ENCODE measurements around the gene YBEY. TPM values are rescaled to one million over a fixed set of nuclear protein-coding genes. Genes with fewer than 3 reads are reported as not detected.

The YBEY gene
- total and polyA plus RNA-seq, 2 donors (not counting 3 experiments of a cell fraction or from before 2014, with no cell fraction given), result 6.1 to 15.3 TPM

DNA sequence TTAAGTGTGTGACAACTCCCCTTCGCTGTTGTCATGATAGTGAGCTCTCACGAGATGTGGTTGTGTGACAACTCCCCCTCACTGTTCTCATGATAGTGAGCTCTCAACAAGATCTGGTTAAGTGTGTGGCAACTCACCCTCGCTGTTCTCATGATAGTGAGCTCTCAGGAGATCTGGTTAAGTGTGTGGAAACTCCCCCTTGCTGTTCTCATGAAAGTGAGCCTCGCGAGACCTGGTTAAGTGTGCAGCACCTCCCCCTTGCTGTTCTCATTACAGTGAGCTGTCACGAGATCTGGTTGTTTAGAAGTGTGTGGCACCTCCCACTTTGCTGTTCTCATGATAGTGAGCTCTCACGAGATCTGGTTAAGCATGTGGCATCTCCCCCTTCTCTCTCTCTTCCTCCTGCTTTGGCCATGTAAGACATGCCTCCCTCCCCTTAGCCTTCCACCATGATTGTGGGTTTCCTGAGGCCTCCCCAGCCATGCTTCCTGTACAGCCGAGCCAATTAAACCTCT is 32.5 kb upstream of the YBEY start:
- Histone ChIP-seq H3K9me3 (replicated peaks; ENCODE audit: control insufficient read depth, insufficient read depth, low read length) (no peaks in the 10 kb centered on the region), H3K36me3 (ENCODE audit: control insufficient read depth in 2 of 2, extremely low read depth in 1 of 2, insufficient read depth in 2 of 2, low read length in 2 of 2) (peaks cover 25 to 51% of the 10 kb centered on the region in 2 experiments), H3K9ac (replicated peaks; ENCODE audit: extremely low read depth, insufficient read depth, low read length) (no peak overlapping the region), H3K4me3 (replicated peaks in 1 of 3; ENCODE audit: insufficient read depth in 1 of 3, low read depth in 1 of 3, low read length in 3 of 3) (no peak overlapping the region), H4K20me1 (replicated peaks; ENCODE audit: control insufficient read depth, extremely low read depth, insufficient read depth, low read length) (no peaks in the 10 kb centered on the region), H2AFZ (ENCODE audit: low read depth, low read length) (no peak overlapping the region), H3K4me1 (ENCODE audit: control insufficient read depth, extremely low read depth, insufficient read depth, low read length) (no peaks in the 10 kb centered on the region), H3K9me1 (replicated peaks; ENCODE audit: control insufficient read depth, extremely low read depth, insufficient read depth, low read length) (no peaks in the 10 kb centered on the region), H3K79me2 (ENCODE audit: control insufficient read depth, insufficient read depth, low read length) (no peaks in the 10 kb centered on the region), H3K27ac (ENCODE audit: insufficient read depth, low read depth, low read length) (no peak overlapping the region), H3K27me3 (ENCODE audit: control insufficient read depth in 2 of 2, insufficient read depth in 2 of 2, low read length in 2 of 2) (no peaks in the 10 kb centered on the region), H3K4me2 (ENCODE audit: insufficient read depth, low read length) (no peak overlapping the region)
- no peak for TF ChIP-seq POLR2AphosphoS5 (IDR thresholded peaks at IDR 0.05; ENCODE audit: insufficient read depth, low read depth, low read length)
- no peak for TF ChIP-seq FOS (IDR thresholded peaks at IDR 0.05; ENCODE audit: borderline replicate concordance, insufficient read depth, low read length)
- no peak for TF ChIP-seq POLR2A (IDR thresholded peaks at IDR 0.05; ENCODE audit: low read depth, low read length)
- no peak for TF ChIP-seq MYC (IDR thresholded peaks at IDR 0.05; ENCODE audit: low read depth, low read length)
- no peak for TF ChIP-seq JUN (IDR thresholded peaks at IDR 0.05; ENCODE audit: borderline replicate concordance, insufficient read depth, insufficient read length, low read depth)
- TF ChIP-seq, protein P1, sequence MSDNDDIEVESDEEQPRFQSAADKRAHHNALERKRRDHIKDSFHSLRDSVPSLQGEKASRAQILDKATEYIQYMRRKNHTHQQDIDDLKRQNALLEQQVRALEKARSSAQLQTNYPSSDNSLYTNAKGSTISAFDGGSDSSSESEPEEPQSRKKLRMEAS (IDR thresholded peaks at IDR 0.05; ENCODE audit: insufficient read depth, insufficient read length), result no peak
- TF ChIP-seq, protein P2, sequence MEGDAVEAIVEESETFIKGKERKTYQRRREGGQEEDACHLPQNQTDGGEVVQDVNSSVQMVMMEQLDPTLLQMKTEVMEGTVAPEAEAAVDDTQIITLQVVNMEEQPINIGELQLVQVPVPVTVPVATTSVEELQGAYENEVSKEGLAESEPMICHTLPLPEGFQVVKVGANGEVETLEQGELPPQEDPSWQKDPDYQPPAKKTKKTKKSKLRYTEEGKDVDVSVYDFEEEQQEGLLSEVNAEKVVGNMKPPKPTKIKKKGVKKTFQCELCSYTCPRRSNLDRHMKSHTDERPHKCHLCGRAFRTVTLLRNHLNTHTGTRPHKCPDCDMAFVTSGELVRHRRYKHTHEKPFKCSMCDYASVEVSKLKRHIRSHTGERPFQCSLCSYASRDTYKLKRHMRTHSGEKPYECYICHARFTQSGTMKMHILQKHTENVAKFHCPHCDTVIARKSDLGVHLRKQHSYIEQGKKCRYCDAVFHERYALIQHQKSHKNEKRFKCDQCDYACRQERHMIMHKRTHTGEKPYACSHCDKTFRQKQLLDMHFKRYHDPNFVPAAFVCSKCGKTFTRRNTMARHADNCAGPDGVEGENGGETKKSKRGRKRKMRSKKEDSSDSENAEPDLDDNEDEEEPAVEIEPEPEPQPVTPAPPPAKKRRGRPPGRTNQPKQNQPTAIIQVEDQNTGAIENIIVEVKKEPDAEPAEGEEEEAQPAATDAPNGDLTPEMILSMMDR (IDR thresholded peaks at IDR 0.05; ENCODE audit: extremely low read depth in 1 of 2, insufficient read depth in 1 of 2, low read depth in 1 of 2, low read length in 2 of 2), result no peak
- no peak for TF ChIP-seq EZH2 (IDR thresholded peaks at IDR 0.05; ENCODE audit: borderline replicate concordance, low read depth, low read length, severe bottlenecking)
- TF ChIP-seq GATA2 (IDR thresholded peaks at IDR 0.05; ENCODE audit: insufficient read depth, insufficient read length, low read depth, low read length), result no peak
- CTCF ChIA-PET, result interaction anchor here (1.5 to 1.8 kb wide), 2 partner anchors 13 to 110 kb away, joined by 4 to 7 read pairs; no protein-coding TSS in a partner anchor
- FAIRE-seq (no peak), DNase-seq (ENCODE audit: low read depth, low spot score) (peak; percentile 7)
- POLR2A ChIA-PET, result no interaction called here
- BruUV-seq (replicated peaks), result no TSS peak
- intact Hi-C loops (cut with micrococcal nuclease), result no loop called here
- dilution Hi-C loops (cut with MboI; ENCODE audit: extremely low pct_ligation_motif_present, low sequenced_read_pairs), result no loop called here
